NCI-H146 treated with DMSO at 0.1 percent for 48 hours (cell line): ENCODE measurements around the gene TCF19.
A peak's percentile ranks its signal among the peaks of the same experiment; 100 is the strongest.
"Not testable (repeated sequence)": the region's sequence is repeated elsewhere in the genome, so short reads cannot be mapped to it uniquely, and the experiment has no call there.

Experiments used
- DNase-seq: peaks from one replicate; lab custom pipeline; 2025; ENCODE audit not compliant: unreplicated experiment; lab: John Stamatoyannopoulos, UW

Gene TCF19

GRCh38 chr6:31179042-31179386, 20.6 kb downstream of the TCF19 start:
- DNase-seq: no peak

GRCh38 chr6:31179896-31180295, 21.5 kb downstream of the TCF19 start:
- DNase-seq: no peak

GRCh38 chr6:31180500-31180899, 22.1 kb downstream of the TCF19 start:
- DNase-seq: no peak

- DNase-seq: not testable (repeated sequence)
These were observed 24.9 kb downstream of the TCF19 start for GRCh38 chr6:31183287-31183686.

GRCh38 chr6:31183859-31184258, 25.5 kb downstream of the TCF19 start:
- DNase-seq: not testable (repeated sequence)

- DNase-seq: not testable (repeated sequence)
These were observed 27.3 kb downstream of the TCF19 start for GRCh38 chr6:31185695-31186051.

- no peak for DNase-seq
These were observed 27.8 kb downstream of the TCF19 start for GRCh38 chr6:31186052-31186734.

GRCh38 chr6:31187780-31188194, 29.4 kb downstream of the TCF19 start:
- no peak for DNase-seq

GRCh38 chr6:31189223-31189622, 30.8 kb downstream of the TCF19 start:
- not testable (repeated sequence) for DNase-seq

- no peak for DNase-seq
These were observed 32.1 kb downstream of the TCF19 start for GRCh38 chr6:31190488-31190887.

GRCh38 chr6:31192431-31193105, 34.2 kb downstream of the TCF19 start:
- DNase-seq: peak; percentile 39

- DNase-seq: no peak
These were observed 34.8 kb downstream of the TCF19 start for GRCh38 chr6:31193206-31193605.

- no peak for DNase-seq
These were observed 35.9 kb downstream of the TCF19 start for GRCh38 chr6:31194061-31194834.

GRCh38 chr6:31195308-31195979, 37.1 kb downstream of the TCF19 start:
- DNase-seq: not testable (repeated sequence)

GRCh38 chr6:31196251-31197022, 38.0 kb downstream of the TCF19 start:
- not testable (repeated sequence) for DNase-seq

- DNase-seq: peak; percentile 79
These were observed 39.3 kb downstream of the TCF19 start for GRCh38 chr6:31197559-31198305.

GRCh38 chr6:31199105-31199452, 40.7 kb downstream of the TCF19 start:
- DNase-seq: not testable (repeated sequence)

- no peak for DNase-seq
These were observed 44.1 kb downstream of the TCF19 start for GRCh38 chr6:31202259-31203166.

- DNase-seq: peak; percentile 97
These were observed 45.1 kb downstream of the TCF19 start for GRCh38 chr6:31203345-31203979.
